Lower lobe of right lung (tissue), 2 donors: Measurements from ENCODE around the gene CATSPER3. TPM values are rescaled to one million over a fixed set of nuclear protein-coding genes. Genes with fewer than 3 reads are reported as not detected.

Experiments used
- ATAC-seq, 2 donors: fragments of 200-7000 bp; cut with Tn5 transposase; one replicate each; pipeline ENCODE4 v1.9.1; 2020 to 2022; ENCODE audit warnings: mild to moderate bottlenecking in 2 of 2, moderate library complexity in 2 of 2
- DNase-seq: peaks from one replicate; pipeline ENCODE4 v3.0.0-alpha.2; 2020
- H3K27ac ChIP-seq: fragments of 200-600 bp; one replicate; pipeline ENCODE4 v1.8.0; 2022
- H3K27me3 ChIP-seq: fragments of 200-600 bp; one replicate; pipeline ENCODE4 v1.8.0; 2022; ENCODE audit warnings: low read depth
- H3K36me3 ChIP-seq: fragments of 200-600 bp; one replicate; pipeline ENCODE4 v1.8.0; 2022; ENCODE audit warnings: mild to moderate bottlenecking
- H3K4me1 ChIP-seq: fragments of 200-600 bp; one replicate; pipeline ENCODE4 v1.8.0; 2022
- H3K4me3 ChIP-seq: fragments of 200-600 bp; one replicate; pipeline ENCODE4 v1.8.0; 2022; ENCODE audit warnings: mild to moderate bottlenecking
- H3K9me3 ChIP-seq: fragments of 200-600 bp; one replicate; pipeline ENCODE4 v1.8.0; 2022
- CTCF ChIP-seq: fragments of 200-600 bp; IDR thresholded peaks from one replicate; pipeline ENCODE4 v1.8.0; 2022; ENCODE audit warnings: antibody characterized with exemption, mild to moderate bottlenecking
- intact Hi-C: fragments of 100-400 bp; cut with DNase I; formaldehyde crosslinking; loops from one replicate; pipeline ENCODE4 v1.11.0; 2022
- long read RNA-seq: library from polyadenylated mRNA; unstranded; transcript quantifications from one replicate; pipeline ENCODE4 v2.0.0, GENCODE V29; 2021
- total RNA-seq: library from RNA; stranded (reverse); fragmentation: NEBNext Ultra II Directional; extraction: Animal tissue kit (Norgen Biotek cat#: 25700); gene quantifications from one replicate; pipeline ENCODE4 v1.2.1, GENCODE V29; 2021
- donor health status: DM: no; HTN: yes; CAD: no; lungs with severe emphysema.

CATSPER3 gene
- total RNA-seq: 0.68 TPM
- long read RNA-seq: 0 reads

- DNase-seq: no peak
- H3K9me3 ChIP-seq: no peaks in the 10 kb centered on the region
- no peaks in the 10 kb centered on the region for H3K4me1 ChIP-seq
- H3K27me3 ChIP-seq: no peaks in the 10 kb centered on the region
- H3K4me3 ChIP-seq: no peak within 1 kb of the TSS
- H3K36me3 ChIP-seq: peaks cover 17% of the 10 kb centered on the region
- TF ChIP-seq CTCF: no peak
- no peak within 1 kb of the TSS for H3K27ac ChIP-seq
- intact Hi-C loops: no loop called here
- ATAC-seq: no peak
These were observed at the start of gene CATSPER3 for GRCh38 chr5:134967607-134968006. Gene CATSPER3, plus strand, starts transcription at chr5:134967907. Its CDS starts 85 bp downstream, at chr5:134967992.

- Histone ChIP-seq H3K27me3 (no peaks in the 10 kb centered on the region), H3K36me3 (peaks cover 56% of the 10 kb centered on the region), H3K4me3 (no peak overlapping the region), H3K4me1 (no peaks in the 10 kb centered on the region), H3K27ac (no peak overlapping the region), H3K9me3 (no peaks in the 10 kb centered on the region)
- DNase-seq: no peak
- no peak for TF ChIP-seq CTCF
- intact Hi-C loops: no loop called here
- no peak for ATAC-seq
These were observed 48.8 kb upstream of the CATSPER3 start for GRCh38 chr5:134918861-134919260.

- no peak for TF ChIP-seq CTCF
- Histone ChIP-seq H3K9me3 (no peaks in the 10 kb centered on the region), H3K27ac (peak overlapping the region; percentile 41), H3K4me1 (no peaks in the 10 kb centered on the region), H3K4me3 (no peak overlapping the region), H3K27me3 (no peaks in the 10 kb centered on the region), H3K36me3 (peaks cover 35% of the 10 kb centered on the region)
- intact Hi-C loops: no loop called here
- DNase-seq: no peak
- ATAC-seq: peak; percentile 47
These were observed 46.7 kb upstream of the CATSPER3 start for GRCh38 chr5:134920848-134921575.

- Histone ChIP-seq H3K9me3 (no peaks in the 10 kb centered on the region), H3K27me3 (no peaks in the 10 kb centered on the region), H3K36me3 (peaks cover 46% of the 10 kb centered on the region), H3K27ac (no peak overlapping the region), H3K4me3 (no peak overlapping the region), H3K4me1 (no peaks in the 10 kb centered on the region)
- ATAC-seq: no peak
- intact Hi-C loops: no loop called here
- DNase-seq: no peak
- no peak for TF ChIP-seq CTCF
These were observed 35.2 kb upstream of the CATSPER3 start for GRCh38 chr5:134932508-134932907.

GRCh38 chr5:134934202-134934601, 33.5 kb upstream of the CATSPER3 start:
- intact Hi-C loops: no loop called here
- Histone ChIP-seq H3K27me3 (no peaks in the 10 kb centered on the region), H3K4me1 (no peaks in the 10 kb centered on the region), H3K4me3 (no peak overlapping the region), H3K36me3 (peaks cover 53% of the 10 kb centered on the region), H3K9me3 (no peaks in the 10 kb centered on the region), H3K27ac (no peak overlapping the region)
- DNase-seq (no peak), ATAC-seq (no peak)
- no peak for TF ChIP-seq CTCF
